ENCODE measurements around the gene RELB. TPM values are rescaled to one million over a fixed set of nuclear protein-coding genes. Genes with fewer than 3 reads are reported as not detected.

Gene RELB
- total and polyA plus RNA-seq, 9 of the 15 experiments (the other 6 are each of a cell fraction or from before 2014, with no cell fraction given), result 0.15 to 1.1 (median 0.28) TPM; not detected in 2

- TF ChIP-seq, protein P1, sequence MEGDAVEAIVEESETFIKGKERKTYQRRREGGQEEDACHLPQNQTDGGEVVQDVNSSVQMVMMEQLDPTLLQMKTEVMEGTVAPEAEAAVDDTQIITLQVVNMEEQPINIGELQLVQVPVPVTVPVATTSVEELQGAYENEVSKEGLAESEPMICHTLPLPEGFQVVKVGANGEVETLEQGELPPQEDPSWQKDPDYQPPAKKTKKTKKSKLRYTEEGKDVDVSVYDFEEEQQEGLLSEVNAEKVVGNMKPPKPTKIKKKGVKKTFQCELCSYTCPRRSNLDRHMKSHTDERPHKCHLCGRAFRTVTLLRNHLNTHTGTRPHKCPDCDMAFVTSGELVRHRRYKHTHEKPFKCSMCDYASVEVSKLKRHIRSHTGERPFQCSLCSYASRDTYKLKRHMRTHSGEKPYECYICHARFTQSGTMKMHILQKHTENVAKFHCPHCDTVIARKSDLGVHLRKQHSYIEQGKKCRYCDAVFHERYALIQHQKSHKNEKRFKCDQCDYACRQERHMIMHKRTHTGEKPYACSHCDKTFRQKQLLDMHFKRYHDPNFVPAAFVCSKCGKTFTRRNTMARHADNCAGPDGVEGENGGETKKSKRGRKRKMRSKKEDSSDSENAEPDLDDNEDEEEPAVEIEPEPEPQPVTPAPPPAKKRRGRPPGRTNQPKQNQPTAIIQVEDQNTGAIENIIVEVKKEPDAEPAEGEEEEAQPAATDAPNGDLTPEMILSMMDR (IDR thresholded peaks at IDR 0.05 in 2 of 3, conservative IDR thresholded peaks at IDR 0.05 in 1 of 3; ENCODE audit: insufficient read depth in 2 of 3, low read depth in 1 of 3, low read length in 3 of 3), result peak; percentile 89 to 92 (median 92)
- TF ChIP-seq CC2D1A (IDR thresholded peaks at IDR 0.05), result peak; percentile 37; the same call in 1 of the 2 replicates
Measured at GRCh38 chr19:45059258-45059965, 58.1 kb downstream of the RELB start (continued).

DNA sequence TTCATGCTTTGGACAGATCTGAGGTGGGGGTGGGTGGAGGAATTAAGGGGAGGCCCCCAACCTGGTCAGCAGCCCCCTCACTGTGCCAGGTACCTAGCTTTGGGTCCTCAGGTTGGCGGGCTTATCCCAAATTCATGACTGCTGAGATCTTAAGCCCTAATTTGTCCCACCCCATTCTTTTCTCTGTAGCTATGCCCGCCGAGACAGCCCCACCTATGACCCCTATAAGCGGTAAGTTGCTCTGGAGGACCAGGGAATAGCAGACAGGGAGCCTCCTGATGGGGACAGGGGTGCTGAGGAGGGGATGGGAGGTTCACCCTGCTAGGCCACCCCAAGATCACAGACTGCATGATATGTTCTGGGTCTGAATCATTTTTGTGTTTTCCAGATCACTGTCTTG, 60.7 kb downstream of the RELB start:
- Histone ChIP-seq H4K20me1 (replicated peaks; ENCODE audit: control insufficient read depth, insufficient read depth, low read length) (peaks cover 19% of the 10 kb centered on the region), H3K36me3 (ENCODE audit: control insufficient read depth, insufficient read depth, low read length) (peaks cover 82% of the 10 kb centered on the region), H3K9me1 (ENCODE audit: control insufficient read depth, insufficient read depth, low read length) (no peaks in the 10 kb centered on the region), H2AFZ (ENCODE audit: low read depth, low read length) (no peak overlapping the region), H3K4me2 (ENCODE audit: insufficient read depth, low read length) (no peak overlapping the region), H3K27ac (ENCODE audit: extremely low read depth, low read depth, low read length) (no peak overlapping the region), H3K4me1 (replicated peaks in 1 of 2; ENCODE audit: control insufficient read depth in 2 of 2, insufficient read depth in 2 of 2, low read length in 2 of 2) (peaks cover 0 to 28% of the 10 kb centered on the region in 2 experiments; a peak in 2 of 5 replicates), H3K9ac (ENCODE audit: insufficient read depth in 1 of 2, low read depth in 2 of 2, low read length in 2 of 2) (no peak overlapping the region), H3K27me3 (ENCODE audit: control insufficient read depth in 2 of 2, insufficient read depth in 2 of 2, low read length in 2 of 2) (no peaks in the 10 kb centered on the region), H3K9me3 (replicated peaks; ENCODE audit: control insufficient read depth, insufficient read depth, low read depth, low read length) (no peaks in the 10 kb centered on the region), H3K4me3 (no peak overlapping the region), H3K79me2 (ENCODE audit: control insufficient read depth, insufficient read depth, low read length) (peaks cover 4% of the 10 kb centered on the region; the same call in 1 of the 3 replicates)
- CTCF ChIA-PET (ENCODE audit: low intra/inter-chr PET ratio), result no interaction called here
- intact Hi-C loops (cut with micrococcal nuclease), result no loop called here
- in situ Hi-C loops (cut with MboI), result no loop called here
- FAIRE-seq (no peak), DNase-seq (ENCODE audit: extremely low read depth in 1 of 4, low spot score in 3 of 4) (no peak), ATAC-seq (no peak)
- no TSS peak for BruUV-seq (replicated peaks)
- WGBS (ENCODE audit: insufficient coverage, low coverage, missing lambda C conversion rate), result 94% methylated on average over 4 of the region's 4 CpGs
- POLR2A ChIA-PET, result interaction anchor here (0.7 to 1.2 kb wide), 6 partner anchors 10 to 630 kb away, joined by 3 read pairs; partner anchors contain the start of gene QPCTL
- TF ChIP-seq DLX4 (CRISPR knock-in tag; IDR thresholded peaks at IDR 0.05) (no peak), STAT6 (CRISPR knock-in tag; IDR thresholded peaks at IDR 0.05) (no peak), STAT5B (CRISPR knock-in tag; IDR thresholded peaks at IDR 0.05) (no peak), HNRNPK (IDR thresholded peaks at IDR 0.05; ENCODE audit: low read depth, low read length, poor library complexity, severe bottlenecking) (no peak), NUFIP1 (IDR thresholded peaks at IDR 0.05; ENCODE audit: partially characterized antibody) (no peak), TAF7 (tag; IDR thresholded peaks at IDR 0.05) (no peak), ZNF175 (CRISPR knock-in tag; IDR thresholded peaks at IDR 0.05; ENCODE audit: low read depth) (no peak), ZNF699 (CRISPR knock-in tag; IDR thresholded peaks at IDR 0.05; ENCODE audit: insufficient replicate concordance) (no peak), SMARCA5 (IDR thresholded peaks at IDR 0.05) (no peak), MAFG (tag; conservative IDR thresholded peaks at IDR 0.05) (no peak), KHSRP (IDR thresholded peaks at IDR 0.05) (no peak), XRCC4 (IDR thresholded peaks at IDR 0.05; ENCODE audit: extremely low read depth, insufficient read depth, insufficient read length) (no peak)

Measured in K562 (cell line).